Measurements from ENCODE around the gene CUX1. TPM values are rescaled to one million over a fixed set of nuclear protein-coding genes. Genes with fewer than 3 reads are reported as not detected.
"Not testable (repeated sequence)": the region's sequence is repeated elsewhere in the genome, so short reads cannot be mapped to it uniquely, and the experiment has no call there.

Gene CUX1
- total RNA-seq, 1 donor from 2014 or later = 15.1 TPM

DNA sequence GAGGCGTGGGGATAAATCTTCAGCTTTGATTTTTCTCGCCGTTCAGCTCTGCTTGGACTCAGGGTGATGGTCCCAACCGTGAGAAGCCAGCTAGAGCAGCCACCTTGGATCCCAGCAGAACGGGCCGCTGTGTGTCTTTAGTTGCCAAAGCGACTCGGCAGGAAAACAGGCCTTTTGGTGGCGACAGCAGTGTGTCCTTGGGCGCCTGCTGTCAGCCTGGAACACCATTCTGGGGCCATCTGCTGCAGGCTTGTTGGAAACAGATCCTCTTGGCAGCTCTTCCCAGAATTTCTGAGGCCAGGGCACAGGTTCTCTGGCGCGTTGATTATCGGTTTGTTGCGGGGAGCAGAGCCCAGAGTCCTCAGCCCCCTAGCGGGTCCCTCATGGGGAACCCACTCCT lies 97.6 kb downstream of the CUX1 start:
- DNase-seq (ENCODE audit: low read depth in 2 of 2) = no peak

GRCh38 chr7:101916041-101916800 lies 98.8 kb downstream of the CUX1 start:
- no peak for DNase-seq (ENCODE audit: low read depth in 2 of 2)

- DNase-seq (ENCODE audit: low read depth in 2 of 2) = no peak
Observed at GRCh38 chr7:101916876-101917275, 99.5 kb downstream of the CUX1 start.

DNA sequence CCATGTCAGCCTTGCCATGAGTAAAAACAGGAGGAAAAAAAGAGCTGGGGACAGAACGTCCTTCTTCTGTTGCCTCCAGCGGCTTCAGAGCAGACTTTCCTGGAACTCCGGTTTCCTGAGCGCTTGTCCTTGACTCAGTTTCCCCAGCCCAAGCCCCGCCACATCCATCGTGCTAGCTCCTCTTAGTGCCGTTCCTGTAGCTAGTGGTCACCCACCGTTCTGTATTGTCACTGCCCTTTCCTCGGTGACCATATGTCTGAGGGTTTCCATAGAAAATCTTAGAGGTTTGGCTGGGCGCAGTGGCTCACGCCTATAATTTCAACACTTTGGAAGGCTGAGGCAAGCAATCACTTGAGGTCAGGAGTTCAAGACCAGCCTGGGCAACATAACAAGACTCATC lies 100.1 kb downstream of the CUX1 start:
- no peak for DNase-seq (ENCODE audit: low read depth in 2 of 2)

DNA sequence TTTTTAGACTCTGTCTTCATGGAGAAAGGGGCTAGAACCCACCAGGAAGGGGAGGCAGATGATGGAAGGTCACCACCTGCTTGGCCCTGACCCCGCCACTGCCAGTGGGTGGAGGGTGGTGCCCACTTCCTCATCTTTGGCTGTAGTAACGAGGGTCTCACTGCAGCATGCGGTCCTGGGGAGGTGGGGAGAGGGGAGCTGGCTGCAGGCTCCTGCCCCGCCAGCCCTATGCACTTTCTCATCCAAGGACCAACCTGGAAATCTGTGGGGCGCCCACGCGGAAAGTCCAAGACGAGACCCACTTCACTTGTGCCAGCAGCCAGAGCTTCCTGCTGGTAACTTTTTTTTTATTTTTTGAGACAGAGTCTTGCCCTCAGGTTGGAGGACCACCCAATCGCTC lies 101.0 kb downstream of the CUX1 start:
- no peak for DNase-seq (ENCODE audit: low read depth in 2 of 2)

- no peak for DNase-seq (ENCODE audit: low read depth in 2 of 2)
Observed at GRCh38 chr7:101919363-101920115, 102.1 kb downstream of the CUX1 start.

DNA sequence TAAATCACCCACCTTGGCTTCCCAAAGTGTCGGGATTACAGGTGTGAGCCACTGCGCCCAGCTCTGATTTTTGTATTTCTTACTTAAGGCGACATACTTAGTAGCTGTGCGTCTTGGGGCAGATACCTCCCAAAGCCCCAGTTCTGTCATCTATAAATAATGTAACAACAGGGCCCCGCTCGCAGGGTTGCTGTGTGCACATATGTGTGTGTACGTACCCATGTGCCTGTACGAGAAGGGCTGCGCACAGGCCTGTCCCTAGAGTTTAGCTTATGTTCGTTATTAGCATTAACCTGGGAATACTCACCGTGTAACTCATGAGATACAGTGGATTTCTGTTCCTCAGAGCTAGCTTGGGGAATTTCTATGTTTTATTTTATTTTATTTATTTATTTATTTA lies 103.6 kb downstream of the CUX1 start:
- no peak for DNase-seq (ENCODE audit: low read depth in 2 of 2)

DNA sequence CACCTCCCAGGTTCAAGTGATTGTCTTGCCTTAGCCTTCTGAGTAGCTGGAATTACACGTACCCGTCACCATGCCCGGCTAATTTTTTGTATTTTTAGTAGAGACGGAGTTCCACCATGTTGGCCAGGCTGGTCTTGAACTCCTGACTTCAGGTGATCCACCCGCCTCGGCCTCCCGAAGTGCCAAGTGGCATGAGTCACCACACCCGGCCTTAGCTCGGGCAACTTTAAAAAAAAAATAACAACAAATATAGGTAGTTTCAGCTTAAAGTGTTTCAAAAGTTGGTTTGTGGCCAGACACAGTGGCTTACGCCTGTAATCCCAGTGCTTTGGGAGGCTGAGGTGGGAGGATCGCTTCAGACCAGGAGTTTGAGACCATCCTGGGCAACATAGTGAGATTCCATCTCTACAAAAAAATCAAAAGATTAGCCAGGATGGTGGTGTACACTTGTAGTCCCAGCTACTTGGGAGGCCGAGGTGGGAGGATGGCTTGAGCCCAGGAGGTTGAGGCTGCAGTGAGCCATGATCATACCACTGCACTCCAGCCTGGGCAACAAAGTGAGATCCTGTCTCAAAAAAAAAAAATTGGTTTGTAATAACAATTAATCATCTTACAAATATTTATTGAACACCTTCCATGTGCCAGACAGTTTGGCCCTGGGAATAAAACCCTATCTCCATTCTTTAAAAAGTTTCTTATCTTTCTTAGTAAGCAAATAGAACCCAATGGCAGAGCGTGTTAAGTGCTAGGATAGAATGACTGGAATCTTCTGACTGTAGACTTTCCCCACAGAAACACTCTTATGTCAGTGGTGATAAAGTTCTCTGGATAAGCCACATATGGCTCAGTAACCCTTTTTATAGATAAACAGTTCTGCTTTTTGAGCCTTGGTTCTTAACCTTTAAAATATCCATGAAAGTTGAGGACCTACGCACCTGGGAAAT lies 104.4 kb downstream of the CUX1 start:
- not testable (repeated sequence) for DNase-seq (ENCODE audit: low read depth in 2 of 2)

DNA sequence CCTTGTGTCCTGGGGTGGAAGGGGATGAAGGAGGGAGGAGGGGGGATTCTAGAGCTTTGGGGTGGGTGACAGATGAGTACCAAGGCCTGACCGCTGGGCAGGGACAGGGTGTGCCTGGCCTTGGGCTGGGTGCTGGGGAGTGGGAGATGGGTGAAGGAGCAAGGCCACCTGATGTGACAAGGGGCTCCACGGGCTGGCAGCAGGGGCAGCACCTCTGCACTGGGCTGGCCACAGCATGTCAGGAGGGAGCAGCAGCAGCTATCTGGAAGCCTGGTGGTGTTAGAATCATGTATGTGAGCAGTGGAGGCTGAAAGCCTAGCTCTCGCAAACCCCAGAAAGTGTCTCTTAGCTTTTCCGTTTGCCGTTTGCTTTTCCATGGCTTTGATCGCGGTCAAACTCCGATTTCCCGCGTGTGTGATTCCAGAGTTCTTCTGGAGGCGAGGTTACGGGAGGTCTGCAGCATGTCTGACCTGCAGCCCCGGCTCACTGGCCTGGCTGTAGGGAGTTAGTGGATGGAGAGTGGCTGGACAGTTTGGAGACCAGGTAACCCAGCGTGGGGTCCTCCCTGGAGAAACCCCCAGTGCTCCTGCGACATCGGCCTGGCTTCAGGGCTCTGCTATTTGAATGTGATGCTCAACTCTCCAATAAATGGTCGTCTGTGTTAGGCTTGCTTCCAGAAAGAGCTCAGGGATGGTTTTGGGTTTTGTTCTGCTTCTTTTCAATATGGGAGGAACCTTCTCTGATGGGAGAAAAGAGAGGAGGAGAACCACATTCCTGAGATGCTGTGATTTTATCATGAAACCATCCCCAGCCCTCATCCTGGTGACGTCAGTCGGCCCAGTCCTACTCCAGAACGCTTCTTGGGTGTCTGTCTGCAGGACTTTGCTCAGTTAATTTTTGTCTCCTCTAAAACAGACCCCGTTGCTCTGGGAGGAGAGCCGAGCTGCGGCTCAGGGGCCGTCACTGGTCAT lies 105.5 kb downstream of the CUX1 start:
- DNase-seq (ENCODE audit: low read depth in 2 of 2) = no peak

DNA sequence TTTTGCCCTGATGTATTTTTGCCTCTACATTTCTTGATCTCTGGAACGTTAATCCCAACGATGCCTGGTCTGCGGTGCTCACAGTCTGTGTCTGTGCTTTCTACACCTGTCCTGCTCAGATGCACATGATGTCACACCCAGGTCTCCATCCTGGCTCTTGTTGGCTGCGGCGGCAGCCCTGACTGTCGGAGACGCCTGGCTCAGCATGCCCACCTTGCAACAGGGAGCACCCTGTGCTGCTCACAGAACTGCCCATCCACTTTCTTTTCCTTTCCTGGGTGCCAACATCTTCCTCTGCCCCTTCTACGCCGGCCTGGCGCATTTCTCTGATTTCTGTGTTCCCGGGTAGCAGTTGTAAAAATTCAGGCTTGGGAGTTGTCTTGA lies 106.2 kb downstream of the CUX1 start:
- no peak for DNase-seq (ENCODE audit: low read depth in 2 of 2)

DNA sequence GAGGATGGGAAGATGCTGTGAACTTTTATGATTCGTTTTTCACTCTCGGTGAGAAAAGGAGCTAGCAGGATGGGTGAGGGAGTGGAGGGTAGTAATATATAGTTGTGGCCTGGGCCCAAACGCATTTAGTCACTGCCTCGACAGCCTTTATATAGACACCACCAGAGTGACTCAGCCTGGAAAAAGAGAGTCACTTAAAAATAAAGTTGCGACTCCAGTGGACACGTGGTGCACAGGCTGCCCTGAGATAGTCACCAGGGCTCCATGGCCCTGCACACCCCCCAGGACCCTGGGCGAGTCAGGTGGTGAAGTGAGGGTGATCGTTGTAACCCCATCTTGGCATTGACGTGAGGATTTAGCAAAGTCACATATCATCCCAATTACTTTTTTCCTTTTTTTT lies 106.7 kb downstream of the CUX1 start:
- DNase-seq (ENCODE audit: low read depth in 2 of 2) = peak; percentile 50 to 60

- no peak for DNase-seq (ENCODE audit: low read depth in 2 of 2)
Observed at GRCh38 chr7:101926265-101926664, 108.8 kb downstream of the CUX1 start.

DNA sequence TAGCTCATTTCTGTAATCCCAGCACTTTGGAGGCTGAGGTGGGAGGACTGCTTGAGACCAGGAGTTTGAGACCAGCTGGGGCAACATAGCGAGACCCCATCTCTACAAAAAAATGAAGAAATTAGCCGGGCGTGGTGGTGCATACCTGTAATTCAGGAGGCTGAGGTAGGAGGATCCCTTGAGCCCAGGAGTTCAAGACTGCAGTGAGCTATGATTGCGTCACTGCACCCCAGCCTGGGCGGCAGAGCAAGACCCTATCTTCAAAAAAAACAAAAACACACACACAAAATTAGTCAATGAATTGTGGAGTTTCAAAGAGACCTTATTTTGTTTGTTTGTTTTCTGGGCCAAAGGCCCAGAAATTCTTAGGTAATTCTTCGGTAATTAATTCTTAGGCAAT lies 110.0 kb downstream of the CUX1 start:
- DNase-seq (ENCODE audit: low read depth in 2 of 2) = no peak

- DNase-seq (ENCODE audit: low read depth in 2 of 2) = peak; percentile 58 to 64
Observed at GRCh38 chr7:101927802-101928201, 110.4 kb downstream of the CUX1 start.

DNA sequence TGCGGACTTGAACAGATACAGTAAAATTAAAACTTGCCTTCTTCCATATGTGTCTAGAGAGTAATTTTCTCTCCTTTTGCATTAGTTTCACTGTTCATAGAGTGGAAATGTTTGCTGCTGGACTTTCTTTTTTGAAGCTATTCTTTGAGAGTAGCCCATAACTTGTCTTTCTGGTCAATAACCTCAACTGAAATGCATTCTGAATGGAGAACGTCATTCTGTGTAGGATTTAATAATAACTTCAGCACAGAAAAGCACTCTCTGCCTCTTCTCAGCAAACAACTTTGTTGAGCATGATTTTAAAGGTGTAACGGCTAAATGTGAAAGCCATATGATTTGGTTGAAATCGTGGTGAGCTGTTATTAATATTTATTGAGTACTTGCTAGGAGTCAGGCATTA lies 111.8 kb downstream of the CUX1 start:
- DNase-seq (ENCODE audit: low read depth in 2 of 2) = no peak

GRCh38 chr7:101929911-101930310 lies 112.5 kb downstream of the CUX1 start:
- not testable (repeated sequence) for DNase-seq (ENCODE audit: low read depth in 2 of 2)

DNA sequence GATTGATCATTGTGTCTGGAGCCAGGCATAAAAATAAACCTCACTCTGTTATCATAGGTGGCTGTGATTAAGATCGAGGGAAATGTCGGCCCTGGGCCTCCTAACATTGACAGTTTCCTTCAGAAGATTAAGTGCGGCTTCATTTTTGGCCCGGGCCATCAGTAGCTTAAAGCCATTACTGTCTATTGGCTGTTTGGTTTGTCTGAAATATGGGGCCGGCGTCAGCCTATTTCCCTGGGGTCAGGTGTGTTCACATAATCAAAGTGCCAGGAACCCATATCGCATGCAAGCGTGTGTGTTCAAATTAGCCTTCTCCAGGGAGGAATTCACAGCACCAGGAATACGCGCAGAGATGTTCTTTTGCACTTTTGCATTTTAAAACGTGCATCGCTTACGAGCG lies 114.7 kb downstream of the CUX1 start:
- no peak for DNase-seq (ENCODE audit: low read depth in 2 of 2)

GRCh38 chr7:101933028-101933427 lies 115.6 kb downstream of the CUX1 start:
- no peak for DNase-seq (ENCODE audit: low read depth in 2 of 2)

- DNase-seq (ENCODE audit: low read depth in 2 of 2) = no peak
Observed at GRCh38 chr7:101933688-101934121, 116.3 kb downstream of the CUX1 start.

GRCh38 chr7:101934618-101935017 lies 117.2 kb downstream of the CUX1 start:
- no peak for DNase-seq (ENCODE audit: low read depth in 2 of 2)

Measured in dermis microvascular lymphatic vessel endothelial cell (primary cell).